ENCODE results near the gene DCXR. TPM values are rescaled to one million over a fixed set of nuclear protein-coding genes. Genes with fewer than 3 reads are reported as not detected.

DCXR gene
- total and polyA plus RNA-seq, 2 of the 13 experiments (the other 11 are each of a cell fraction or from before 2014, with no cell fraction given) = 287 to 311 TPM

- Histone ChIP-seq H3K27ac (ENCODE audit: extremely low read length, insufficient read depth, low read length) (peak overlapping the region; percentile 68), H3K4me2 (ENCODE audit: low read depth, low read length) (no peak overlapping the region), H2AFZ (ENCODE audit: low read length) (no peak overlapping the region), H4K20me1 (ENCODE audit: insufficient read depth, low read length) (no peaks in the 10 kb centered on the region; the same call in 1 of the 2 replicates), H3K9me3 (ENCODE audit: low read length) (no peaks in the 10 kb centered on the region), H3K4me3 (replicated peaks in 1 of 3; ENCODE audit: insufficient read depth in 1 of 3, low read depth in 2 of 3, low read length in 3 of 3) (no peak overlapping the region), H3K4me1 (ENCODE audit: insufficient read depth, low read length) (peaks cover 82% of the 10 kb centered on the region), H3K36me3 (replicated peaks in 1 of 2; ENCODE audit: control insufficient read depth in 1 of 2, insufficient read depth in 2 of 2, low read length in 2 of 2) (peaks cover 8 to 11% of the 10 kb centered on the region in 2 experiments; a peak in 3 of 5 replicates), H3K27me3 (ENCODE audit: control insufficient read depth in 1 of 2, insufficient read depth in 2 of 2, low read length in 2 of 2) (no peaks in the 10 kb centered on the region; a peak in 1 of 5 replicates), H3K9ac (ENCODE audit: insufficient read depth, low read depth, low read length) (no peak overlapping the region; the same call in 1 of the 2 replicates), H3K79me2 (ENCODE audit: insufficient read depth, low read length) (peaks cover 35% of the 10 kb centered on the region)
- BruUV-seq (replicated peaks) = TSS peak; percentile 18
- in situ Hi-C loops (cut with HindIII; ENCODE audit: extremely low pct_ligation_motif_present, low pct_unique_long_range_greater_than_20kb) (no loop called here), intact Hi-C loops (cut with micrococcal nuclease; ENCODE audit: unreplicated experiment) (no loop called here)
- DNase-seq (ENCODE audit: low spot score) (no peak), FAIRE-seq (no peak), ATAC-seq (no peak)
- POLR2A ChIA-PET = interaction anchor here (1.0 to 14.1 kb wide), 15 partner anchors 10 to 137 kb away, joined by 3 to 470 read pairs (median 10); partner anchors contain the start of genes DCXR, FASN, MAFG and NOTUM
- CTCF ChIA-PET (ENCODE audit: low intra/inter-chr PET ratio, low total read pairs) = interaction anchor here (0.6 to 6.8 kb wide), 6 partner anchors 18 to 135 kb away, joined by 3 to 181 read pairs (median 9); partner anchors contain the start of genes ASPSCR1 and NOTUM
- WGBS (ENCODE audit: low lambda C conversion rate) = 95% methylated on average over 33 of the region's 33 CpGs
- TF ChIP-seq CBX2 (IDR thresholded peaks at IDR 0.05; ENCODE audit: low read depth, low read length) (no peak), CBX2 (CRISPR knock-in tag; IDR thresholded peaks at IDR 0.05; ENCODE audit: low read depth) (no peak), ZNF691 (CRISPR knock-in tag; IDR thresholded peaks at IDR 0.05; ENCODE audit: borderline replicate concordance, low read depth) (0 out of 2 replicates have a peak, but pooled peaks have one; percentile 6), ZNF318 (CRISPR knock-in tag; IDR thresholded peaks at IDR 0.05) (peak; percentile 25; the same call in 1 of the 2 replicates)
Measured at GRCh38 chr17:82018989-82019689, 18.4 kb downstream of the DCXR start.
